ENCODE results near the gene SOS1. TPM values are rescaled to one million over a fixed set of nuclear protein-coding genes. Genes with fewer than 3 reads are reported as not detected.

The SOS1 gene
- total and polyA plus RNA-seq, 2 donors (not counting 1 experiment from before 2014, with no cell fraction given), result 18.2 to 58.1 TPM

GRCh38 chr2:39154944-39155343 is 34.1 kb upstream of the SOS1 start:
- Mint-ChIP-seq H3K9me3 (ENCODE audit: insufficient read depth) (no peaks in the 10 kb centered on the region), H3K27ac (no peak overlapping the region), H3K4me1 (no peaks in the 10 kb centered on the region), H3K27me3 (no peaks in the 10 kb centered on the region), H3K4me3 (no peak overlapping the region)
- 100% methylated on average over 1 of the region's 3 CpGs for WGBS (ENCODE audit: insufficient coverage)
- no peak for DNase-seq
- no peak for ATAC-seq (ENCODE audit: low read depth)
- Histone ChIP-seq H3K9ac (ENCODE audit: low read length) (no peak overlapping the region), H3K36me3 (replicated peaks in 1 of 2; ENCODE audit: control extremely low read depth in 1 of 2, control insufficient read depth in 1 of 2, extremely low read depth in 1 of 2, insufficient read depth in 2 of 2, low read length in 1 of 2) (no peaks in the 10 kb centered on the region), H2AFZ (ENCODE audit: insufficient read depth, low read depth, low read length, poor library complexity, severe bottlenecking) (no peak overlapping the region), H3K4me3 (ENCODE audit: control extremely low read depth in 1 of 5, extremely low read depth in 1 of 5, insufficient read depth in 1 of 5, low read depth in 2 of 5, low read length in 4 of 5) (no peak overlapping the region), H3K27ac (ENCODE audit: low read length in 2 of 2) (no peak overlapping the region), H3K4me1 (ENCODE audit: control insufficient read depth in 2 of 2, insufficient read depth in 2 of 2, low read length in 2 of 2) (no peaks in the 10 kb centered on the region), H4K20me1 (ENCODE audit: control insufficient read depth, insufficient read depth, low read length, poor library complexity, severe bottlenecking) (no peaks in the 10 kb centered on the region), H3K9me3 (ENCODE audit: control extremely low read depth in 1 of 3, control insufficient read depth in 2 of 3, insufficient read depth in 1 of 3, low read length in 2 of 3) (no peaks in the 10 kb centered on the region), H3K27me3 (replicated peaks in 1 of 4; ENCODE audit: control extremely low read depth in 1 of 4, control insufficient read depth in 3 of 4, insufficient read depth in 4 of 4, low read length in 3 of 4) (no peaks in the 10 kb centered on the region), H3K79me2 (ENCODE audit: control insufficient read depth, insufficient read depth, low read length) (no peaks in the 10 kb centered on the region), H3K4me2 (replicated peaks; ENCODE audit: low read depth, low read length, poor library complexity, severe bottlenecking) (no peak overlapping the region)
- TF ChIP-seq EZH2 (IDR thresholded peaks at IDR 0.05; ENCODE audit: borderline replicate concordance, insufficient read depth, low read depth, low read length, poor library complexity, severe bottlenecking) (no peak), CTCF (IDR thresholded peaks at IDR 0.05) (no peak)
- ChIA-PET CTCF (no interaction called here), POLR2A (no interaction called here)
- intact Hi-C loops (cut with micrococcal nuclease), result no loop called here

- ATAC-seq (ENCODE audit: low read depth), result no peak
- Histone ChIP-seq H3K4me3 (ENCODE audit: control extremely low read depth in 1 of 5, extremely low read depth in 1 of 5, insufficient read depth in 1 of 5, low read depth in 2 of 5, low read length in 4 of 5) (no peak overlapping the region), H3K4me2 (replicated peaks; ENCODE audit: low read depth, low read length, poor library complexity, severe bottlenecking) (no peak overlapping the region), H3K79me2 (ENCODE audit: control insufficient read depth, insufficient read depth, low read length) (no peaks in the 10 kb centered on the region), H3K9ac (ENCODE audit: low read length) (no peak overlapping the region), H3K27ac (ENCODE audit: low read length in 2 of 2) (no peak overlapping the region), H3K9me3 (ENCODE audit: control extremely low read depth in 1 of 3, control insufficient read depth in 2 of 3, insufficient read depth in 1 of 3, low read length in 2 of 3) (no peaks in the 10 kb centered on the region), H2AFZ (ENCODE audit: insufficient read depth, low read depth, low read length, poor library complexity, severe bottlenecking) (no peak overlapping the region), H4K20me1 (ENCODE audit: control insufficient read depth, insufficient read depth, low read length, poor library complexity, severe bottlenecking) (no peaks in the 10 kb centered on the region), H3K27me3 (replicated peaks in 1 of 4; ENCODE audit: control extremely low read depth in 1 of 4, control insufficient read depth in 3 of 4, insufficient read depth in 4 of 4, low read length in 3 of 4) (no peaks in the 10 kb centered on the region), H3K4me1 (ENCODE audit: control insufficient read depth in 2 of 2, insufficient read depth in 2 of 2, low read length in 2 of 2) (no peaks in the 10 kb centered on the region), H3K36me3 (replicated peaks in 1 of 2; ENCODE audit: control extremely low read depth in 1 of 2, control insufficient read depth in 1 of 2, extremely low read depth in 1 of 2, insufficient read depth in 2 of 2, low read length in 1 of 2) (no peaks in the 10 kb centered on the region)
- no peak for DNase-seq
- Mint-ChIP-seq H3K4me3 (no peak overlapping the region), H3K9me3 (ENCODE audit: insufficient read depth) (no peaks in the 10 kb centered on the region), H3K4me1 (no peaks in the 10 kb centered on the region), H3K27ac (no peak overlapping the region), H3K27me3 (no peaks in the 10 kb centered on the region)
- WGBS (ENCODE audit: insufficient coverage), result no CpG with 5 or more reads among the region's 1 CpG
- no peak for TF ChIP-seq CTCF (IDR thresholded peaks at IDR 0.05)
- TF ChIP-seq EZH2 (IDR thresholded peaks at IDR 0.05; ENCODE audit: borderline replicate concordance, insufficient read depth, low read depth, low read length, poor library complexity, severe bottlenecking), result no peak
- ChIA-PET CTCF (interaction anchor here (0.6 kb wide), 1 partner anchor 64 kb away, joined by 3 read pairs; no protein-coding TSS in a partner anchor), POLR2A (interaction anchor here (0.7 kb wide), 1 partner anchor 323 kb away, joined by 4 read pairs; no protein-coding TSS in a partner anchor)
- intact Hi-C loops (cut with micrococcal nuclease), result no loop called here
Measured at GRCh38 chr2:39153312-39153711, 32.5 kb upstream of the SOS1 start.

Measured in B cell (primary cell).